NCI-H128 (cell line): ENCODE measurements around the gene ACY1.

Experiments
- DNase-seq: peaks from one replicate; lab custom pipeline; 2025; ENCODE audit not compliant: unreplicated experiment; lab: John Stamatoyannopoulos, UW

The ACY1 gene

GRCh38 chr3:51962854-51963530, 20.3 kb upstream of the ACY1 start:
- no peak for DNase-seq

DNA sequence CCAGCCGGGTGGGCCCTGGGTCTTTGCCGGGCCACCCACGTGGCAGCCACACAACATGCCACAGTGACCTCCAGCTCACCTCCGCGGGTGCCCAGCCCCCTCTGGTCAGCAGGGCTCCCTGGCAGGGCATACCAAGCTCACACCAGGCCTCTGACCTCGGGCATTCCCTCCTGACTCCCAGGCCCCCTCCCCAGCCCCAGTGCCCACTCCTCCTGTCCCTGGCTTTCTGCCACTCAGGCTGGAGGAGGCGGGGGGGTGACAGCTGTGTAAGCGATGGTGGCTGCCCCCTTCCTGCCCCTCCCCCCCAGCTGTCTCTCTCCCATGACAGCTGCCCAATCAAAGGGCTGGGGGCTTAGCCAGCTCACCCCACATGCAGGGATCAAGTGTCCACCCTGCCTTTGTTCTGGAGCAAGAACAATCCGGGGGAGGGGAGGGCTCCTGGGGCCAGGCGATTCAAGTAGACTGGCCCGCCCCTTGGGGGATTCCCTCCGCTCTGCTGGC, 19.3 kb upstream of the ACY1 start:
- no peak for DNase-seq

- no peak for DNase-seq
Measured at GRCh38 chr3:51964521-51964920, 18.8 kb upstream of the ACY1 start.

DNA sequence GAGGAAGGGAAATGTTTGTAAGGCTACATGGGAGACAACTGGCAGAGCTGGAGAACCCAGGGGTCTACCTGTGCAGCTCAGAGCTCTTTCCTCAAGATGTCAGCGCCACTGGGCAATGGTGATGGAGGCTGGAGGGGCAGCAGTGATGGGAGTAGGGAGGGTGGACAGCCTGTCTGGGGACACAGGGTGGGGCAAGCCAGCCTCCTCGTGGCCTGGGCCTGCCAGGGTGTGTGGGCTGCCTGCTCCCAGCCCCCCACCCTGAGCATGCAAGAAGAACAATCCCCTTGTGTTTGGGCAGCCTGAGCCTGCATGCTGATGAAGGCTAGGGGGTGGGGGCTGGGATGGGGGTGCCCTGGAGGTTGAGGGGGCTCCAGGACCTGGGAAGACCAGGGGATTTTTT, 17.3 kb upstream of the ACY1 start:
- DNase-seq = no peak

GRCh38 chr3:51966486-51966885, 16.8 kb upstream of the ACY1 start:
- no peak for DNase-seq

GRCh38 chr3:51966922-51967383, 16.4 kb upstream of the ACY1 start:
- DNase-seq = no peak

GRCh38 chr3:51967384-51968169, 15.8 kb upstream of the ACY1 start, which contains the start of gene PCBP4:
PCBP4 (minus strand) TSS chr3:51967454; CDS start chr3:51961240, 6,214 bp downstream.
- DNase-seq = no peak

DNA sequence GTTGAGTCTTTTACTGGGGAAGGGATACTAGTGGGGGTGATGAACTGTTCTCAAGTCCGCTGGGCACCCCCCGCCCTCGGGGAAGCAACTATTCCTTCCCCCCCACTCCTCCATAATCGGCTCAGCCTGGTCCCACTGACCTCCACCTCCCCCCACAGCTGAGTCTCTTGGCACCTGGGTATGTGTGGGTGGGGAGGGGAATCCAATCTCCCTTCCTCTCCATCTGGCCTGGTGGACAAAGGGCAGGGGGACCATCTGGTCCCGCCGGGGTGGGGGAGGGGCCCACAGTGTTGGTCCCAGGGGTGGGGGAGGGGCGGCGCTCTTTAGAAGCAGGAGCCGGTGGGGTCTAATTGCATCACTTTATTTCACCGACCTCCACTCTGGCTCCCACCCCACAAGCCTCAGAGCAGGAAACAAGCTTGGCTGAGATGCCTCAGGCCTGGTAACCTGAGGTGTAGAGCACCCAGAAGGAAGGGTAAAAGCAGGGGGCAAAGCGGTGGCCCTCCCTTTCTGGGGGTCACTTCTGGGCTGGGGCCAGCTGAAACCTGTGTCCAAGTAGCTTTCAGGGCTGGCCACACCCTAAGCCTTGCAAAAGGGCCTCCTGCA, 15.1 kb upstream of the ACY1 start:
- DNase-seq = no peak

GRCh38 chr3:51968883-51969678, 14.3 kb upstream of the ACY1 start:
- no peak for DNase-seq

DNA sequence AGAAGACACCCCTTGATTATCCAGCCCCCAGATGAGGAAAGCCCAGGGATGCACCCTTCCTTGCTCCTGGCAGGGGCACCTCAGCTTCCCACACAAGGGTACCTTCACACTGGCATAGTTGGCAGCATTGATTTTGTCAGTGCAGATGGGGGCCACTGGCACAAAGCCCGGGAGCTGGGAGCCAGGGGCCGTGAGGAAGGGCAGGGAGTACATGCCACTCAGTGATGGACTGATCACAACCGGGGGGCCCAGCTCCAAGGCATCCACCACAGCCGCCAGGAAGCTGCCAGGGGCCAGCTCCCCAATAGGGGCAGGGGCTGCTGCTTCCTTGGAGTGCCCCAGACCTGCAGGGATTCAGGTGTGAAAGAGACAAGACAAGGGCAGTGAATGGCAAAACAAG, 13.5 kb upstream of the ACY1 start:
- DNase-seq = no peak

DNA sequence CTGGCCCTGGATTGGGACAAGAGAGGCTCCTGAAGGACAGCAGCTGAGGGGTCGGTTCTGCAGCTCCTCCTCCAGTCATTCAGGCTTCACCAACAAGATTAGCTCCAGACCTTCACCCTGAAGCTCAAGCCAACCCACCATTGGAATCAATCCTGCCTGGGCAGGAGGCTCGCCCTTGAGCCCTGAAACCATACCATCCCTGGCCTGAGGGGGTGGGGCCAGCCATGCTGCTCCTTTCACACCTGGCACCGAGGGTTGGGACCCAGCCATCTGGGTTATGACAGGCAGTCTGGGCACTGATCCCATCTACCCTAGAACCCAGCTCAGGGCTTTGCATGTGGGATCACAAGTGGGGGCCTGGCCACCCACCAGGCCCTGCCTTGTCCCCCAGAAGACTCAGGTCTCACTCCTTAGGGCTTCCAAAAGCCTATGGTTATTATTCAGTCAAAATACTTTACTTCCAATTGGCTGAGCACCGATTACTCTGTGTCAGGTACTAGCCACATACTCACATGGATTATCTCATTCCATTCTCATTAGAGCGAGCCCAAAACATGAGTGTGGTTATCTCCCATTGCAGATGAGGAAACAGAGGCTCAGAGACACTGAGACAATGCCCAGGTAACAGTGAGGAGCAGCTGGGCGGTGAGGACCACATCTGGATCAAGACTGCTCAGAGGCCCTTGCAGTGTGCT, 12.6 kb upstream of the ACY1 start:
- DNase-seq = no peak

DNA sequence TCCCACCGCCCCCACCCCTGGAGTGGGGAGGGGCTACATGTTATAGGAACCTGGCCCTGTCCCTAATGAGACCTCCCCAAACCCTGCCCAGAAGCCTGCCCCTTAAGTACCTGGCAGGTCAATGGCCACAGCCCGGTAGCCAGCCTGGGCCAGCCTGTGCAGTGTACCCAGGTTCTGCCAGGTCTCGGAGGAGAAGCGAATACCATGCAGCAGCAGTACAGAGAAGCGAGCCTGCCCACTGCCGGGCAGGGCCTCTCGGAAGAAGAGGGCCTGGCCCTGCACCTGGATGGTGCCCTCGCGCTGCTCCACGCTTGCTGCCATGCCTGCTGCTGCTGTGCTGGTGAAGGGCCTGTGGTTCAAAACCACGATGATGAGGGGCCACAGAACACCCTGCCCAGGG, 12.0 kb upstream of the ACY1 start:
- DNase-seq = no peak

DNA sequence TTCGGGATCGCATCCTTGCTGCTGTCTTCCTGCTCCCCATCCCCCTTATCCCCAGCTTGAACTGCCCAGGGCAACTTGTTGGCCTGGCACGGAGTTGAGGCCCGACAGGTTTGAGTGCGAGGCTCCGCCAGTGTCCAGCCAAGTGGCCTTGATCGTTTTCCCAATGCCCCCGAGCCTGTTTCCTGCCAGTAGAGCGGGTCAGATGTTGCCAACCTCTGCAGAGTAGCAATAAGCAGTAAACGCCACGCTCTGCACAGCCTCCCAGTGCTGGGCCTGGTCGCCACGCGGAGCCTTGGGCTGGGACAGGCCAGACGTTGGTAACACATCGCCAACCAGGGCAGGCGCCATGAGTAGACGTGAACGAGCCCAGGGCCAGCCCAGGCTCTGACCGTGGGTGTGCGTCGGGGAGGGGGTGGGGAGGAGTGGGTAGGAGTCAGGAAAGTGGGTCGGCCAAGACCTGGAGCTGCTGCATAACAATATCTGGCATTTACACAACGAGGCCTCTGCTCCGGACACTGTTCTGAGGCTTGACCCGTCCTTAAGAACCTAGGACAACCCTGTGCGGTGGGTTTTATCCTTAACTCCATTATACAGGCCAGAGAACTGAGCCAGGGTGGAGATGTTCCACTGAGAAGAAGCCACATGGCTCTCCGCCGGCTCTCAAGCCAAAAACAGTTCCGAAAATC, 8.9 kb upstream of the ACY1 start:
- DNase-seq = no peak

DNA sequence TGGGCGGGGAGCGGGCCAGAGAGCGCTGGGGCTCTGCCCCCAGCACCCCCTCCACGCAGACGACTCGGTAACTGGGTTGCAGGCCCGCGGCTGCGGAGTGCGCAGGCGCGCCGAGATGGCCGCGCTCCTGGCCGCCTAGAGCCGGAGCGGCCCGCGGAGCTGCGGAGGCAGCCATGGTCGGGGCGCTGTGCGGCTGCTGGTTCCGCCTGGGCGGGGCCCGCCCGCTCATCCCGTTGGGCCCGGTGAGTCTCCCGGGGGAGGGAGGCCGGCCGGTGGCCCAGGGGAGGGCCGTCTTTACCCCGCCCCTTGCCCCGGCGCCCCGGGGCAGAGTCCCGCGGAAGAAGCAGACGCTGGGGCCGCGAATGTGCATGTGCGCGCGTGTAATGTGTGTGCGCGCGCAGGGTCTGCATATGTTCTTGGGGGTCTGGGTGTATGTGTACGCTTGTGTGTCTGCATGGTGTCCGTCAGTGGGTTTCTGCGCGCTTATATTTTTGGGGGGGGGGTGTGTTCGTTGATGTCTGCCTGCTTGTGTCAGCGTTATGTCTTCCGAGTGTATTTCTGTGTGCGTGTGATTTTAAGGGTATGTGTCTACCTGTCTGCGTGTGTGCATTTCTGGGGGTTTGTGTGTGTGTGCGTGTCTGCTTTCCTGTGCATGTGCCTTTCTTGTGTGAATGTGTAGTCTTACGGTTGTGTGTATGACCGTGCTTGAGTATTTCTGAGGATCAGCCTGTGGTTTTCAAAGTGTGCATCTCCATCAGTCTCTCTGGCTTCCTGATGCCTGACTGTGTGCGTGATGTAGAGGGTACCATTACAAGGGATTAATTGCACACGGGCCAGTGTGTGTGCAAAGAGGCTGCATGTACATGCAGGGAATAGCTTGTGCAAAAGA, 8.1 kb upstream of the ACY1 start, which contains the start of gene ABHD14A:
Gene ABHD14A, plus strand, starts transcription at position 102 of the 889 bp plus-strand sequence. Its CDS starts 72 bp downstream, at position 174.
- DNase-seq = no peak

GRCh38 chr3:51975852-51976549, 7.3 kb upstream of the ACY1 start:
- no peak for DNase-seq

DNA sequence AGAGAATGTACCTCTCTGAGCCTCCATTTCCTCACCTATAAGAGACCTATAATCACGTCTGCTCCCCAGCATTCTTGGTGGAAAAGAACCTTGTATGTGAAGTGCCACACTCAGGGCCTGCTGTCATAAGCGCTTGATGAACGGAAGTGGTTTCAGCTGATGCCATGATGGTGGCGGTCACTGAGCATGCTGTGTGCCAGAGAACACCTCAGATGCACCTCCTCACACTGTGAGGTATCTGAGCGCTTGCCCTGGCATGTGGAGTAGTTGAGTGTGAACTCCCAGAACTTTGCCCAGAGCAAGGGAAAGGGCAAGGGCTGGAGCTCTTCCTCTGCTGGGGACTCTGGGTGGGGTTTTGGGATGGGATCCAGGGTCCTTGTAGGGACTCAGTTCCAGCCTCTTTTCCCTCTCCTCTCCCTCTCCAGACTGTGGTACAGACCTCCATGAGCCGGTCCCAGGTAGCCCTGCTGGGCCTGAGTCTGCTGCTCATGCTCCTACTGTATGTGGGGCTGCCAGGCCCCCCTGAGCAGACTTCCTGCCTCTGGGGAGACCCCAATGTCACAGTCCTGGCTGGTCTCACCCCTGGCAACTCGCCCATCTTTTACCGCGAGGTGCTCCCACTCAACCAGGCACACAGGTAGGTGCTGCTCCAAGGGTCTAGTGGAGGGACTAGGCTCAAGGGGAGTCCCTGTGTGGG, 5.7 kb upstream of the ACY1 start:
- no peak for DNase-seq

DNA sequence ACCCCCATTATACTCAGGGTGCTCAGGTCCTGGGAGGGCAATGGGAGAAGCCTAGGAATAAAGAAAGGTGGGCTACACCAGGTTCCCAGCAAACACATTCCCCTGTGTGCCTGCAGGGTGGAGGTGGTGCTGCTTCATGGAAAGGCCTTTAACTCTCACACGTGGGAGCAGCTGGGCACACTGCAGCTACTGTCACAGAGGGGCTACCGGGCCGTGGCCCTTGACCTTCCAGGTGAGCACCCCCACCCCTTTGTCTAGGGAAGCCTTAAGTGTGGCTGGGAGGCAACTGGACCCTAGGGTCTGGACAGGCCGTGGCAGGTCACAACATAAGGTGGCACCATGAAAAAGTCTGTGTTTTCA, 5.2 kb upstream of the ACY1 start:
- no peak for DNase-seq

- DNase-seq = no peak
Measured at GRCh38 chr3:51980253-51980652, 3.1 kb upstream of the ACY1 start.
